H54 (cell line): Measurements from ENCODE around the gene HLA-DMA.
"Not testable (repeated sequence)": the region's sequence is repeated elsewhere in the genome, so short reads cannot be mapped to it uniquely, and the experiment has no call there.

Experiments
- DNase-seq: peaks from one replicate; pipeline ENCODE4 v3.0.0; 2011; ENCODE audit warnings: low spot score, mixed read lengths; ENCODE audit not compliant: insufficient read length
- FAIRE-seq: peaks from 3 replicates; lab custom pipeline; 2011; peaks lifted over from hg19 to GRCh38; lab: Jason Lieb, UNC
- POLR2A ChIP-seq: IDR thresholded peaks from 2 replicates; pipeline ENCODE4 v1.6.1; 2011; ENCODE audit warnings: low read depth, mild to moderate bottlenecking, low read length

HLA-DMA gene

DNA sequence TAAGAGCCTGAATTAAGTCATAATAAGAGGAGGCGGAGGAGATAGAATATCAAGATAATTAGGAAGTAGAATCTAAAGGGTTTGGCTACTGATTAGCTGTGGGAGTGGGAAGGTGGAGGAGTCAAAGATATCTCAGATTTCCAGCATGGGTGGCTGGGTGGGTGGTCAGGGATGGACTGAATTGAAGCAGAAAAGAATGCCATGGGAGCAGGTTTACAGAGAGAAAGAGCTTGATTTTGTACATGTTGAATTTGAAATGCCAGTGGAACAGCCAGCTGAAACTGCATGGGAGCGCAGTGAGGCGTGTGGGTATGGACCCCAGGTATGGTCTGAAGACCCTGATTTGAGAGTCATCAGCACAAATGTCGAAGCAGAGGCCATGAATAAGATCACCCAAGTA lies 1.4 kb upstream of the HLA-DMA start:
- FAIRE-seq: no peak
- TF ChIP-seq POLR2A: no peak

DNA sequence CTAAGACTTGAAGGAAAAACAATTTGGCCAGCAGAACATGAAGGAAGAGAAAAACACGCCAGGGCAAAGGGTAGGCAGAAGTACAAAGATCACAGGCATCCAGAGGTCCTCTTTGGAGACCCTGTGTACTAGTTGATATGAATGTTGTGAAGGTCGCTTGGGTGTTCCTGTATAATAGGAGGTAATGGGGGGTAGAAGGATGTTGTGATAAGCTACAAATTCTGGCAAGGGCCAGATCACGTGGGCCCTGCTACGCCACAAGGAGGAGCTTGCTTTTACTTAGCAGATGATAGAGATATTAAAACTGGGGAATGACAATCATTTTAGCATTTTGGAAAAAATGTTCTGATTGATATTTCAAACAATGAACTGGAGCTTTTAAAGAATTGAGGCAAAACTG lies 878 bp upstream of the HLA-DMA start:
- DNase-seq: no peak
- no peak for FAIRE-seq
- no peak for TF ChIP-seq POLR2A

More for the DNA sequence above, 1.4 kb upstream of the HLA-DMA start:
- no peak for DNase-seq

DNA sequence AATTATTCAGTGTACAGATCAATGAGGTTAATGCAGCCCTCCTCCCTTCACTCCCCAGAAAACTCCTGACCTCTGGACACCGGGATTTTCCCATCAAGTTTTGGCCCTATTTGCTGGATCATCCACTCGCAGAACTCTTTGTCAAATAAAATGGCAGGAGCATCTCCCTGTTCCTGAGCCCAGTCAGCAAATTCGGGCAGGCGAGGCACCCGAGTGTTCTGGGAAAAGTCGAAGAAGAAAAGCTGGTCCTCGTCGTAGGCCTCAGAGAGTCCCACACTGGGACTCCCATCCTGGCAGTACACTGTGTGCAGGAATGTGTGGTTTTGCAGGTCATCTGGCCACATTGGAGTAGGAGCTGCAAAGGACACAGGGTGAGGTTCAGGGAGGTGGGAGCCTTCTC lies 2.4 kb downstream of the HLA-DMA start:
- no peak for FAIRE-seq
- DNase-seq: no peak
- no peak for TF ChIP-seq POLR2A

DNA sequence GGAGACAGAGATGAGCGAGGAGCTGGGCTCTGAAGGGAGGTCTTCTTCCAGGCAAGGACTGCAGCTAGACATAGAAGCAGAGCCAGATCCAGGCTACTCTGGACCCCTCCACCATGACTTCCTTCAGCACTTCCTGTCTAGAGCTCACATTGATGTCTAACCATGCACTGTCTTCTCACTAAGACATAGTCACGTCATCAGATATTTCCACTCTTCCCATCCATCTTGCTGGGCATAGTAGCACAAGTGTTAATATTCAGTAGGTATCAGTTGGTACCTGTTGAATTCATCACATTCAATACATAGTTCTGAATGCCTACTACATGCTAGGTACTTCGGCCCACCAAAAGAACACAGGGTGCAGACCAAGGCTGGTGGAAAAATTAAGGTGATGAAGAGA lies 2.9 kb downstream of the HLA-DMA start:
- FAIRE-seq: no peak

DNA sequence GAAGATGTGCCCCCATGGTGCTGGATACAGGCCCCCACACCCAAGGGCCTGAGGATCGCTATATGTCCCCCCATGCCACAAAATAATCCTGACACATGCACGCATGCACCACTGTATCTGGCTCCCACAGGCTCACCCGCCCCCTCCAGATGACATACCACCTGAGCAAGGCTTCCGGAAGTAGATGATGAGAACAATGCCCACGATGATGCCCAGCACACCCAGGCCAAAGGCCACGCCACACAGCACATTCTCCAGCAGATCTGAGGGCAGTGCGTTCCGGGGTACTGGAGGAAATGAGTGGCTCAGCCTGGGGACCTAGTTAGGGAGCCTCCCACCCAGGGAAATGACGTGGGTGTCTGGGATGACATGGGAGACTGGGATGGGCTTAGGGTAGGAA lies 3.8 kb downstream of the HLA-DMA start:
- no peak for DNase-seq
- no peak for FAIRE-seq
- TF ChIP-seq POLR2A: no peak

More for the DNA sequence above, 2.9 kb downstream of the HLA-DMA start:
- DNase-seq: no peak
- TF ChIP-seq POLR2A: no peak

DNA sequence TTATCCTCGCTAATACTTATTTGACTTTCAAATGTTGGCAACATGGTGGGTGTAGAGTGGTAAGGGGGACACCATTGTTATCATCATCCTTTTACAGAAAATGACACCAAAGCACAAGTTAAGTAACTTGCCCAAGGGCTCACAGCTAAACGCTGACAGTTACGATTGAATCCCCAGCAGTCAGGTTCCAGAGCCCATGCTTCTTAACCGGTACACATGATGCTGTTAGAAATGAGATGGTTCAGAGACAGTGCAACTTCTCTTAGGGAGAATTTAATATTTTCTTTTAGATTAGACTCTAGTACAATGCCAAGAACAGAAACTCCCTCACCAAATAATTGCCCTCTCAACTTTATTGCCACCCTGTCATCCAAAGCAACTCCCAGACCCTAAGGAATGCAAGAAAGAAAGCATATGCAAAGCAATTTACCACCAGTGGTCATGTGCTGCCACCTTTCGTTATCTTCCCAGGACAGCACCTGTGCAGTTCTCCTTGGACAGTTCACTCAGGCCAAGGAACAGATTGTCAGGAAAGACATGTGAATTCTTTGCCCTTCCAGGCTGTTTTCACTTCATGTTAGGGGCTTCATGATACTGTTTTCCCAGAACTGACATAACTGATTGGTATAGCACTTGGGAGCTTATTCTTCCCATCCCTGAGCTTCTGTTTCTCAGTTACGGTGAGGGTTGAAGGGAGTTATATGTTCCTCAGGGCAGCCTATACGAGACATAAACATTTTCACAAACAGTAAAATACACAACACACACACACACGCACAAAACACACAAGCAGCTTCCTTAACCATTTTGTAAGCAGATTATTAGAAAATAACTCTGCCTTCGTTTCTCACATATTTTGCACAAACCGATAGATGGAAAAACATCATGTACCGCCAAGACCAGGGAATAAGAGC lies 5.1 kb downstream of the HLA-DMA start:
- DNase-seq (no peak), FAIRE-seq (no peak)

DNA sequence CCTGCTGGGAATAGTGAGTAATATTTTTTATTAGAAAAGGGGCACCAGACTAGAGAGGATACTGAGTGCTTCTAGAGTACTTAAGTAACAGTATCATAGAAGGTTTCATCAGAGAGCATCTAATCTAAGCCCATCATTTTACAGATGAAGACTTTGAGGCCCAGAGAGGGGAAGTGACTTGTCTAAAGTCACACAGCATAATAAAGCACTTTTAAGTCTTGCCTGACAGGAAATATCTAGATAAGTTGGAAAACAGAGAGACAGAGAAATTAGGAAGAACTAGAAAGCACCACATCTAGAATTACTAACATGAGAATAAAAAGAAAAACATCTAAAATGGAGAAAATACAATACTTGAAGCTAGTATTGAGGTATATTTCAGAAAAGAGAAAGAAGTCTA lies 6.0 kb downstream of the HLA-DMA start:
- no peak for DNase-seq
- FAIRE-seq: no peak
- TF ChIP-seq POLR2A: no peak

More for the DNA sequence above, 5.1 kb downstream of the HLA-DMA start:
- TF ChIP-seq POLR2A: no peak

DNA sequence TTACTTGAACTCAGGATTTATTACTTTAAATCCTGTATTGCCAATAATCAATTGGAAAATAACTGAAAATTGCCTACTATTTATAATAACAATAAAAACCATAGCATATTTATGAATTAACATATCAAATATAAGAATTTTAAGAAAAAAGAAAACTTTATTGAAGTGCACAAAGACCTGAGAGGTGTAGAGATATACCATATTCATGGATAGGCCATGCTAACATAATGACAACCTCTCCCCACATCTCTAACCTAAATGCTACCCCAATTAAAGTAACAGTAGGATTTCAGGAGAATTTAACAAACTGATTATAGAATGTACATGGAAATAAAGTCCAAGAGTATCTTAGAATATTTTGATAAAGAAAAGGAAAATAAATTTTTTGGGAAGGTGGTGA lies 6.9 kb downstream of the HLA-DMA start:
- no peak for DNase-seq
- no peak for TF ChIP-seq POLR2A
- no peak for FAIRE-seq

DNA sequence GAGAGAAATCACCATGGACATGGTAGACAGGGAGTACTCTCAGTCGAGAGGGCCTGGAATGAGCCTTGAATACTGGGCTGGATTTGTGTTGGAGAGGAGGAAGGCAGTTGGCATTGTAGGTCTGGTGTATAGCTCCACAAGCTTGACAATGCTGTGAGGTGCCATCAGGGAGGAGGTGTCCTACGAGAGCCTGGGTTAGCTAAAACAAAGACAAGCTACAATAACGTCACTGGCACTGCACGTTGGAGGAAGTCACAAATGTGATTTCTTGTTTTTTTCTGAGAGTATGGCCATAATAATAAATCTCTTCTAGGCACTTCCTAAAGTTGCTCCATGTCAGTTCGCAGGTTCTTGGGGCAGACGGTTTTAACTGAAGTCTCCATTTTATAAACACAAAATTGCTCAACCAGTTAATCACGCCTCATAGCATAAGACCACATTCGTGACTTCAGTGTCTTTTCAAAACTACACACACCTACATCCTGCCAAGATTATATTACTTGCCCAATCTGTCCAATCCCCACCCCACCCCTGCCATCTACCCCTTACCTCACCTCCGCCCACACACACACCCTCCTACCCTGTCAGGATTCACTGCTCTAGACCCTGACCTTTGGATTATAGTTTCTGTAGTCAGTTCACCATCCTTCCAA lies 7.7 kb downstream of the HLA-DMA start:
- TF ChIP-seq POLR2A: no peak
- FAIRE-seq (no peak), DNase-seq (no peak)

DNA sequence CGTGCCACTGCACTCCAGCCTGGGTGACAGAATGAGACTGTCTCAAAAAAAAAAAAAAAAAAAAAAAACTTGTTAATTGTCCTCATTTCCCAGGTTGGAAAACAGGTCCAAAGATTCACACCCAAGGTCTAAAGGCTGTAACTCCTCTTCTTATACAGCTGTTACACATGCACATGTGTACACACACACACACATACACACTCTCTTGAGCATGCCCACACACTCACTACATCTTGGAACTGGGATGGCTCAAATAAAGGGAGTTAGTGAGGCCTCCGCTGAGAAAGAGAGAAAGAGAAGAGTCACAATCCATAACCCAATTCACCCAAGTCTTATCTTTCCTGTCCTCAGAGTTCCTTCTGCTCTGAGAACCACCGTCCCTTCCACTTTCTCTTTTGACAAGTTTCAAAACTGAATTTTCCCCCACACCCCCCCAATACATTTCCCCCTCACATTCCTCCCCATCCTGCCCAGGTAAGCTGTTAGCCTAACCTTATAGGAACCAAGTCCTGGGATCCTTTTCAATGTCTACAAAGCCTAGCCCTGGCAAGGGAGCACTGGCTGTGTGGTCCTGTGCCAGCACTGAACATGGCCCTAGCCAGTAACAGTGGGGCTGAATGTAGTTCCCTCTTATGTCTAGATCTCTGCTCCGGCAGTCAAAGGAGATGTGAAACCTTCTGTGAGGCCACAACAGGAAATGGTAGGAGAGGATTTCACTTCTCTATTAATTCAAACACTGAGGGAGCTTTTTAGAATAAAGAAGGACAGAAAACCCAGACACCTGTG lies 8.8 kb downstream of the HLA-DMA start:
- DNase-seq: no peak
- FAIRE-seq: no peak
- no peak for TF ChIP-seq POLR2A

DNA sequence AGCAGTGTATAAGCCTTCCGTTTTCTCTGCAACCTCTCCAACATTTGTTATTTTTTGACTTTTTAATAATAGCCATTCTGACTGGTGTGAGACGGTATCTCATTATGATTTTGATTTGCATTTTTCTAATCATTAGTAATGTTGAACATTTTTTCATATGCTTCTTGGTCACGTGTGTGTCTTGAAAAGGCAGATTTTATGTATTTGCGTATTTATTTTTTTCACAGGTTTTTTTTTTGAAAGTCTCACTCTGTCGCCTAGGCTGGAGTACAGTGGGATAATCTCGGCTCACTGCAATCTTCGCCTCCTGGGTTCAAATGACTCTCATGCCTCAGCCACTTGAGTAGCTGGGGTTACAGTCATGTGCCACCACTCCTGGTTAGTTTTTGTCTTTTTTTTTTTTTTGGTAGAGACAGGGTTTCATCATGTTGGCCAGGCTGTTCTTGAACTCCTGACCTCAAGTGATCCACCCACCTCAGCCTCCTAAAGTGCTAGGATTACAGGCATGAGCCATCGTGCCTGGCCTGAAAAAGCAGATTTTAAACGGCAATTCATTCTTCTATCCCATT lies 10.3 kb downstream of the HLA-DMA start:
- FAIRE-seq, DNase-seq: not testable (repeated sequence)

DNA sequence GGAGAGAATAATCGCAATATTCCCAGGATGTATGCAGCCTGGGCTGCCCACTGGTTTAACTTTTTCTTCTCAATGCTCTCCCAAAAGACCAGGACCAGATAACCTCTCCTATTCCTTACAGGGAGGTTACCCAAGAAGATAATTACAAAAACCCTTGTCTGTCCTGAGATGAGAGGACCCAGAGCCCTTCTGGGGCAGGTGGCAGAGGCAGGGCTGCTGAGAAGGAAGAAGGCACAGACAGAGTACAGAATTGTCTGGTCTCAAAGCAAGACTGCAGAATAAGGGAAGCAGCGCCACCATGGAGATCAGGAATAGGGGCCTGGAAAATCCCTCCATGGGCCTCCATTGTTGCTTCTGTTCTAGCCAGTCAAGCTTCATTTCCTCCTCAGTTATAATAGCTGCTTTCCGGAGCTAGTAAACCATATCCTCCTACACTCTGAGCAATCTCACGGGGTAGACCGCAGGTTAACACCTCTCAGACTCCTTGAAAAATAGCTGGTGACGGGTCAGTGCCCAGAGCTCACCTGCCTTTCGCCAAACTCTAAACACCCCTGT lies 11.6 kb downstream of the HLA-DMA start:
- no peak for DNase-seq
- no peak for FAIRE-seq
- no peak for TF ChIP-seq POLR2A

DNA sequence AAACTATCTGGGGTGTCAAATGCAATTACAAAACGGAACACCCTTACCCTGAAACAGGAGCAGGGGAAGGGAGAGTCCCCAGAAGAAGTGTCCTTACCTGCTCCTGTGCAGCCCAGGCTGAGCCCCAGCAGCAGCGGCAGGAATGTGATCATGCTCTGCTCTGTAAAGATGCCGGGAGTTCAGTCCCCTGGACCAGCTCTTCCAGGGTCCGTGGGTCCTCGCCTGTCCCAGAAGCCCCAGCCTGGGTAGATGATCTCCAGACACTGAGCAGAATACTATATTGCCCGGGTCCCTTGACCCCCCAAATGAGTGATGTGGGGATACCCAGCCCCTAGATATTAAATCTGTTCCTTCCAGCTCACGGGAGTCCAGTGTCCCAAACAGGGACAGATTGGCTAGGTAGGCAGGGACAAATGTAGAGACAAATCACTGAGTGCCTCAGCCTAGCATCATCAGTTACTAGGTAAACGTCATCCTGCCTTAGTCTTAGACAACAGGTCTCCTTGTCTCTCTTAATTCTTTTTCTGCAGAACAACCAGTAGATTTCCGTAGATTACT lies 12.2 kb downstream of the HLA-DMA start, which contains the start of gene HLA-DMB:
HLA-DMB (minus strand) TSS at position 373 of the 558 bp plus-strand sequence; CDS start at position 152, 221 bp downstream.
- TF ChIP-seq POLR2A: no peak
- DNase-seq (peak; percentile 87), FAIRE-seq (peak; percentile 89)

DNA sequence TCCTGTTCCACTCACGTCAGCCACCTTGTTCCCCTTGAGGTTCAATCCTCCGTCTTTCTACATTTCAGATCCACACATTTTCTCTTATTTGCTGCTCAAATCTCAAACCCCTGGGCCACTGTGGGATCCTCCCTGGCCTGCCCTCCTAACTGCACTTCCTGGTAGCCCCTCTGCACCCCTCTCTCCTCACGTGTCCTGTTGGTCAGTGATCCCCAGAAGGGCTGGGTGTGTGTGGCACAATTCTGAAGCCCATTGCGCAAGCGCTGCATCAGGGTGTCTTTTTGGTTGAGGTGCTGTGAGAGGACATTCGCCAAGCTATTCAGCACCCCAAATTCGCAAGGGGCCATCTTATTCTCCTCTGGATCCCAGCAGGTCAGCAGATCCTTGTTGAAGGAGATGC lies 14.4 kb downstream of the HLA-DMA start:
- FAIRE-seq (no peak), DNase-seq (no peak)
- no peak for TF ChIP-seq POLR2A
